ENCODE results near the gene C10orf71. TPM values are rescaled to one million over a fixed set of nuclear protein-coding genes. Genes with fewer than 3 reads are reported as not detected.

The C10orf71 gene
- polyA plus RNA-seq, 1 of the 3 experiments (the other 2 are of a cell fraction) = not detected

DNA sequence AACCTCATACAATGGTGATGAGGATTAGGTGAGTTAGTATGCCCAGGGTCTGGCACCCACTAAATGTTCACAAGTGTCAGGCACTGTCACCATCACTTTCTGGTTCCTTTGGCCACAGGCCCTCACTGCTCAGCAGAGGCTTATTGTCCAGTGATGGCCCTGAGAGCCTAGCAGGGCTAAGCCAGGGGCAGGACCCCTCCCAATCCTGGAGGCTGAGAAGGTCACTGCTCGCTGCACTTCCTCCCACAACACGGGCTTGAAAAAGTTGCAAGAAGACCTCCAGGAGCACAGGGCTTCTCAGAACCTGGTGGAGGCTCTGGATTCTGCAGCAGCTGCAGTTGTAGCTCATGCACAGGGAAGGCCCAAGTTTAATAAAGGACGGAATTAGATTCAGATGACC, 48.9 kb downstream of the C10orf71 start:
- Histone ChIP-seq H3F3A (replicated peaks; ENCODE audit: insufficient read depth) (no peaks in the 10 kb centered on the region), H3K79me2 (ENCODE audit: insufficient read depth) (no peaks in the 10 kb centered on the region), H3K9ac (no peak overlapping the region), H3K36me3 (replicated peaks in 1 of 2; ENCODE audit: control insufficient read depth in 1 of 2, insufficient read depth in 2 of 2, low read length in 1 of 2) (no peaks in the 10 kb centered on the region), H3K4me2 (no peak overlapping the region), H3K9me3 (no peaks in the 10 kb centered on the region; the same call in 1 of the 2 replicates), H2AFZ (ENCODE audit: low read depth) (no peak overlapping the region), H3K9me2 (no peaks in the 10 kb centered on the region), H3K27me3 (ENCODE audit: insufficient read depth) (no peaks in the 10 kb centered on the region), H3K27ac (ENCODE audit: low read depth in 2 of 2, low read length in 1 of 2) (no peak overlapping the region), H3K4me3 (ENCODE audit: low read depth in 2 of 2, low read length in 1 of 2) (no peak overlapping the region), H4K20me1 (ENCODE audit: insufficient read depth) (no peaks in the 10 kb centered on the region), H3K4me1 (ENCODE audit: control insufficient read depth in 1 of 2, insufficient read depth in 2 of 2, low read depth in 1 of 2, low read length in 1 of 2) (no peaks in the 10 kb centered on the region; a peak in 1 of 4 replicates)
- ChIA-PET CTCF (no interaction called here), POLR2A (no interaction called here)
- no peak for TF ChIP-seq NRF1 (IDR thresholded peaks at IDR 0.05; ENCODE audit: low read depth, low read length)
- TF ChIP-seq, protein P1, sequence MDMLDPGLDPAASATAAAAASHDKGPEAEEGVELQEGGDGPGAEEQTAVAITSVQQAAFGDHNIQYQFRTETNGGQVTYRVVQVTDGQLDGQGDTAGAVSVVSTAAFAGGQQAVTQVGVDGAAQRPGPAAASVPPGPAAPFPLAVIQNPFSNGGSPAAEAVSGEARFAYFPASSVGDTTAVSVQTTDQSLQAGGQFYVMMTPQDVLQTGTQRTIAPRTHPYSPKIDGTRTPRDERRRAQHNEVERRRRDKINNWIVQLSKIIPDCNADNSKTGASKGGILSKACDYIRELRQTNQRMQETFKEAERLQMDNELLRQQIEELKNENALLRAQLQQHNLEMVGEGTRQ (IDR thresholded peaks at IDR 0.05; ENCODE audit: borderline replicate concordance, low read depth, low read length) = no peak
- no peak for TF ChIP-seq SIN3A (IDR thresholded peaks at IDR 0.05; ENCODE audit: borderline replicate concordance, low read depth, low read length)
- TF ChIP-seq RFX5 (IDR thresholded peaks at IDR 0.05; ENCODE audit: low read length) = no peak
- TF ChIP-seq CHD2 (IDR thresholded peaks at IDR 0.05; ENCODE audit: low read length, partially characterized antibody) = no peak
- no peak for TF ChIP-seq FOSL2 (IDR thresholded peaks at IDR 0.05; ENCODE audit: borderline replicate concordance, low read depth)
- TF ChIP-seq, protein P2, sequence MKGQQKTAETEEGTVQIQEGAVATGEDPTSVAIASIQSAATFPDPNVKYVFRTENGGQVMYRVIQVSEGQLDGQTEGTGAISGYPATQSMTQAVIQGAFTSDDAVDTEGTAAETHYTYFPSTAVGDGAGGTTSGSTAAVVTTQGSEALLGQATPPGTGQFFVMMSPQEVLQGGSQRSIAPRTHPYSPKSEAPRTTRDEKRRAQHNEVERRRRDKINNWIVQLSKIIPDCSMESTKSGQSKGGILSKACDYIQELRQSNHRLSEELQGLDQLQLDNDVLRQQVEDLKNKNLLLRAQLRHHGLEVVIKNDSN (IDR thresholded peaks at IDR 0.05; ENCODE audit: borderline replicate concordance, low read depth) = no peak
- TF ChIP-seq TAF1 (IDR thresholded peaks at IDR 0.05; ENCODE audit: borderline replicate concordance, low read depth, low read length) = no peak
- WGBS (ENCODE audit: low lambda C conversion rate) = 43% methylated on average over 3 of the region's 3 CpGs
- no peak for DNase-seq

DNA sequence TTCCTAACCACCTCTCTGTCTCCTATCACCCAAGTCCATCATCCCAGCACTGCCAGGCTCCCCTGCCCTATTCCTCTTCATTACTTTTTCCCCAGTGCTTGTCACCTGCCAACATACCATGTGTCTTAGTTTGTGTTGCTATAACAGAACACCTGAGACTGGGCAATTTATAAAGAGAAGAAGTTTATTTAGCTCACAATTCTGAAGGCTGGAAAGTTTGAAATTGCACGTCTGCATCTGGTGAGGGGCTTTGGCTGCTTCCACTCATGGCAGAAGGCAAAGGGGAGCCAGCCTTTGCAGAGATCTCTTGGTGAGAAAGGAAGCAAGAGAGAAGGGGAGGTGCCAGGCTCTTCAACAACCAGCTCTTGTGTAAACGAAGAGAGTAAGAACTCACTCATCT, 49.6 kb downstream of the C10orf71 start:
- TF ChIP-seq, protein P3, sequence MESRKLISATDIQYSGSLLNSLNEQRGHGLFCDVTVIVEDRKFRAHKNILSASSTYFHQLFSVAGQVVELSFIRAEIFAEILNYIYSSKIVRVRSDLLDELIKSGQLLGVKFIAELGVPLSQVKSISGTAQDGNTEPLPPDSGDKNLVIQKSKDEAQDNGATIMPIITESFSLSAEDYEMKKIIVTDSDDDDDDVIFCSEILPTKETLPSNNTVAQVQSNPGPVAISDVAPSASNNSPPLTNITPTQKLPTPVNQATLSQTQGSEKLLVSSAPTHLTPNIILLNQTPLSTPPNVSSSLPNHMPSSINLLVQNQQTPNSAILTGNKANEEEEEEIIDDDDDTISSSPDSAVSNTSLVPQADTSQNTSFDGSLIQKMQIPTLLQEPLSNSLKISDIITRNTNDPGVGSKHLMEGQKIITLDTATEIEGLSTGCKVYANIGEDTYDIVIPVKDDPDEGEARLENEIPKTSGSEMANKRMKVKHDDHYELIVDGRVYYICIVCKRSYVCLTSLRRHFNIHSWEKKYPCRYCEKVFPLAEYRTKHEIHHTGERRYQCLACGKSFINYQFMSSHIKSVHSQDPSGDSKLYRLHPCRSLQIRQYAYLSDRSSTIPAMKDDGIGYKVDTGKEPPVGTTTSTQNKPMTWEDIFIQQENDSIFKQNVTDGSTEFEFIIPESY (IDR thresholded peaks at IDR 0.05; ENCODE audit: borderline replicate concordance, low read depth) = no peak
- TF ChIP-seq, protein P1 (IDR thresholded peaks at IDR 0.05; ENCODE audit: borderline replicate concordance, low read depth, low read length) = no peak
- TF ChIP-seq YY1 (IDR thresholded peaks at IDR 0.05; ENCODE audit: low read depth) (no peak), NFIC (IDR thresholded peaks at IDR 0.05; ENCODE audit: borderline replicate concordance) (no peak), FOXM1 (IDR thresholded peaks at IDR 0.05; ENCODE audit: low read depth) (no peak), JUND (IDR thresholded peaks at IDR 0.05) (no peak), GABPA (IDR thresholded peaks at IDR 0.05; ENCODE audit: low read depth) (no peak), EP300 (IDR thresholded peaks at IDR 0.05; ENCODE audit: borderline replicate concordance in 1 of 2, low read depth in 1 of 2, low read length in 1 of 2) (no peak), FOSL2 (IDR thresholded peaks at IDR 0.05; ENCODE audit: borderline replicate concordance, low read depth) (no peak), SIN3A (IDR thresholded peaks at IDR 0.05; ENCODE audit: borderline replicate concordance, low read depth, low read length) (no peak), CHD2 (IDR thresholded peaks at IDR 0.05; ENCODE audit: low read length, partially characterized antibody) (no peak), RFX5 (IDR thresholded peaks at IDR 0.05; ENCODE audit: low read length) (no peak), TCF12 (IDR thresholded peaks at IDR 0.05) (no peak), POLR2AphosphoS5 (IDR thresholded peaks at IDR 0.05; ENCODE audit: low read depth, low read length) (no peak)
- TF ChIP-seq, protein P2 (IDR thresholded peaks at IDR 0.05; ENCODE audit: borderline replicate concordance, low read depth) = no peak
- TF ChIP-seq, protein P4, sequence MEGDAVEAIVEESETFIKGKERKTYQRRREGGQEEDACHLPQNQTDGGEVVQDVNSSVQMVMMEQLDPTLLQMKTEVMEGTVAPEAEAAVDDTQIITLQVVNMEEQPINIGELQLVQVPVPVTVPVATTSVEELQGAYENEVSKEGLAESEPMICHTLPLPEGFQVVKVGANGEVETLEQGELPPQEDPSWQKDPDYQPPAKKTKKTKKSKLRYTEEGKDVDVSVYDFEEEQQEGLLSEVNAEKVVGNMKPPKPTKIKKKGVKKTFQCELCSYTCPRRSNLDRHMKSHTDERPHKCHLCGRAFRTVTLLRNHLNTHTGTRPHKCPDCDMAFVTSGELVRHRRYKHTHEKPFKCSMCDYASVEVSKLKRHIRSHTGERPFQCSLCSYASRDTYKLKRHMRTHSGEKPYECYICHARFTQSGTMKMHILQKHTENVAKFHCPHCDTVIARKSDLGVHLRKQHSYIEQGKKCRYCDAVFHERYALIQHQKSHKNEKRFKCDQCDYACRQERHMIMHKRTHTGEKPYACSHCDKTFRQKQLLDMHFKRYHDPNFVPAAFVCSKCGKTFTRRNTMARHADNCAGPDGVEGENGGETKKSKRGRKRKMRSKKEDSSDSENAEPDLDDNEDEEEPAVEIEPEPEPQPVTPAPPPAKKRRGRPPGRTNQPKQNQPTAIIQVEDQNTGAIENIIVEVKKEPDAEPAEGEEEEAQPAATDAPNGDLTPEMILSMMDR (IDR thresholded peaks at IDR 0.05) = no peak
- H3K36me3 ChIP-seq (replicated peaks in 1 of 2; ENCODE audit: control insufficient read depth in 1 of 2, insufficient read depth in 2 of 2, low read length in 1 of 2) = no peaks in the 10 kb centered on the region
- no peaks in the 10 kb centered on the region for H3K27me3 ChIP-seq (ENCODE audit: insufficient read depth)
- H4K20me1 ChIP-seq (ENCODE audit: insufficient read depth) = no peaks in the 10 kb centered on the region
- CTCF ChIA-PET = no interaction called here
- H3K9me3 ChIP-seq = no peaks in the 10 kb centered on the region; the same call in 1 of the 2 replicates
- WGBS (ENCODE audit: low lambda C conversion rate) = 5% methylated on average over 2 of the region's 2 CpGs
- H3F3A ChIP-seq (replicated peaks; ENCODE audit: insufficient read depth) = no peaks in the 10 kb centered on the region
- POLR2A ChIA-PET = no interaction called here
- H3K9ac ChIP-seq = no peak overlapping the region
- no peak for DNase-seq
- no peak overlapping the region for H3K4me3 ChIP-seq (ENCODE audit: low read depth in 2 of 2, low read length in 1 of 2)
- H3K4me2 ChIP-seq = no peak overlapping the region
- no peaks in the 10 kb centered on the region for H3K79me2 ChIP-seq (ENCODE audit: insufficient read depth)
- H3K9me2 ChIP-seq = no peaks in the 10 kb centered on the region
- no peak overlapping the region for H2AFZ ChIP-seq (ENCODE audit: low read depth)
- H3K27ac ChIP-seq (ENCODE audit: low read depth in 2 of 2, low read length in 1 of 2) = no peak overlapping the region
- H3K4me1 ChIP-seq (ENCODE audit: control insufficient read depth in 1 of 2, insufficient read depth in 2 of 2, low read depth in 1 of 2, low read length in 1 of 2) = no peaks in the 10 kb centered on the region; a peak in 1 of 4 replicates

All from SK-N-SH (cell line).